Hepatocyte (in vitro differentiated cells): ENCODE results near the gene CLN3.

ENCODE experiments used
- EZH2 ChIP-seq: fragments of 200-600 bp; sonication (generic); IDR thresholded peaks from 2 replicates; pipeline ENCODE4 v1.6.1; 2016; ENCODE audit warnings: antibody characterized with exemption, mild to moderate bottlenecking, borderline replicate concordance
- TF ChIP-seq, protein P1 (sequence below): fragments of 200-600 bp; sonication (generic); IDR thresholded peaks from 2 replicates; pipeline ENCODE4 v1.5.1; 2016; ENCODE audit warnings: antibody characterized with exemption, mild to moderate bottlenecking; ENCODE audit not compliant: poor library complexity

DNA sequence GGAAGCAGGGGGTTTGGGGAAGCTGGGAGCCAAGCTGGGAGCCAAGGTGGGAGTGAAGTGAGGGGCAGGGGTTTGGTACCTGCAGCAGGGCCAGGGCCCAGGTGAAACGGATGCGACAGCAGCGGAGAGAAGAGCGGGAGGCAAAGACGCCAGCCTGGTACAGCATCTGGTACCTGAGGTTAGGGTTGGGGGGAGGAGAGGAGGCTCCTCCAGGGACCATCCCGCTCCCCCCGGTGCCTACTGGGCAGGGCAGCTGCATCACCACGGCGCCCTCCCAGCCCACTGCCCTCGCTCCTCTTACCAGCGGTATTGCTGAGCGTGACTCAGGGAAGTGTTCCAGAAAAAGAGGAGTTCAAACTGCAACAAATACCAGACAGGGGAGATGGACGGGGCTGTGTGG is 9.8 kb downstream of the CLN3 start:
- TF ChIP-seq, protein P1, sequence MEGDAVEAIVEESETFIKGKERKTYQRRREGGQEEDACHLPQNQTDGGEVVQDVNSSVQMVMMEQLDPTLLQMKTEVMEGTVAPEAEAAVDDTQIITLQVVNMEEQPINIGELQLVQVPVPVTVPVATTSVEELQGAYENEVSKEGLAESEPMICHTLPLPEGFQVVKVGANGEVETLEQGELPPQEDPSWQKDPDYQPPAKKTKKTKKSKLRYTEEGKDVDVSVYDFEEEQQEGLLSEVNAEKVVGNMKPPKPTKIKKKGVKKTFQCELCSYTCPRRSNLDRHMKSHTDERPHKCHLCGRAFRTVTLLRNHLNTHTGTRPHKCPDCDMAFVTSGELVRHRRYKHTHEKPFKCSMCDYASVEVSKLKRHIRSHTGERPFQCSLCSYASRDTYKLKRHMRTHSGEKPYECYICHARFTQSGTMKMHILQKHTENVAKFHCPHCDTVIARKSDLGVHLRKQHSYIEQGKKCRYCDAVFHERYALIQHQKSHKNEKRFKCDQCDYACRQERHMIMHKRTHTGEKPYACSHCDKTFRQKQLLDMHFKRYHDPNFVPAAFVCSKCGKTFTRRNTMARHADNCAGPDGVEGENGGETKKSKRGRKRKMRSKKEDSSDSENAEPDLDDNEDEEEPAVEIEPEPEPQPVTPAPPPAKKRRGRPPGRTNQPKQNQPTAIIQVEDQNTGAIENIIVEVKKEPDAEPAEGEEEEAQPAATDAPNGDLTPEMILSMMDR = no peak
- no peak for TF ChIP-seq EZH2
